Adipocyte (in vitro differentiated cells): ENCODE results near the gene SLC6A2.
"Not testable (repeated sequence)": the region's sequence is repeated elsewhere in the genome, so short reads cannot be mapped to it uniquely, and the experiment has no call there.

Source experiments
- DNase-seq: peaks from one replicate; pipeline ENCODE4 v3.0.0-alpha.2; 2015; ENCODE audit warnings: low read depth
- H3K27me3 ChIP-seq: replicated peaks from 2 replicates; pipeline ENCODE4 v1.7.0; 2013; ENCODE audit warnings: mild to moderate bottlenecking, low read length, moderate library complexity; ENCODE audit not compliant: control insufficient read depth, insufficient read depth
- H3K36me3 ChIP-seq: 2 replicates; pipeline ENCODE4 v1.7.0; 2013; ENCODE audit warnings: low read length, mild to moderate bottlenecking, moderate library complexity; ENCODE audit not compliant: control insufficient read depth, insufficient read depth, severe bottlenecking
- H3K4me1 ChIP-seq: 2 replicates; pipeline ENCODE4 v1.7.0; 2013; ENCODE audit warnings: mild to moderate bottlenecking, low read length, moderate library complexity; ENCODE audit not compliant: control insufficient read depth, insufficient read depth
- H3K4me3 ChIP-seq: 2 replicates; pipeline ENCODE4 v1.7.0; 2013; ENCODE audit warnings: mild to moderate bottlenecking, low read length, moderate library complexity
- H3K9ac ChIP-seq: 2 replicates; pipeline ENCODE4 v1.7.0; 2013; ENCODE audit warnings: mild to moderate bottlenecking, low read length, moderate library complexity
- H3K9me3 ChIP-seq: 2 replicates; pipeline ENCODE4 v1.7.0; 2013; ENCODE audit warnings: mild to moderate bottlenecking, low read length, moderate library complexity; ENCODE audit not compliant: control insufficient read depth

SLC6A2 gene

DNA sequence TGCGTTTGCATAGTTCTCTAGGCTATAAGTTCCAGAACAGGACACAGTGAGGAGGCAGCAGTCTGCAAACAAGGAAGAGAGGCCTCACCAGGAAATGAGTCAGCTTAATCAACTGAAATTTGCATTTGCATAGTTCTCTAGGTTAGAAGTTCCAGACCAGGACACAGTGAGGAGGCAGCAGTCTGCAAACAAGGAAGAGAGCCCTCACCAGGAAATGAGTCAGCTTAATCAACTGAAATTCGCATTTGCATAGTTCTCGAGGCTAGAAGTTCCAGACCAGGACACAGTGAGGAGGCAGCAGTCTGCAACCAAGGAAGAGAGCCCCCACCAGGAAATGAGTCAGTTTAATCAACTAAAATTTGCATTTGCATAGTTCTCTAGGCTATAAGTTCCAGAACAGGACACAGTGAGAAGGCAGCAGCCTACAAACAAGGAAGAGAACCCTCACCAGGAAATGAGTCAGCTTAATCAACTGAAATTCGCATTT is 97.4 kb downstream of the SLC6A2 start:
- H3K9ac ChIP-seq, H3K36me3 ChIP-seq, DNase-seq, H3K9me3 ChIP-seq, H3K4me3 ChIP-seq, H3K4me1 ChIP-seq, H3K27me3 ChIP-seq: not testable (repeated sequence)
